ENCODE results near the gene BRINP1.
A peak's percentile ranks its signal among the peaks of the same experiment; 100 is the strongest.

- peak in 1 of 2 experiments; percentile 32; a peak in 2 of 4 replicates for TF ChIP-seq CTCF (conservative IDR thresholded peaks at IDR 0.05; ENCODE audit: low read depth in 2 of 2)
- no peak for TF ChIP-seq EZH2 (IDR thresholded peaks at IDR 0.05; ENCODE audit: low read depth, unreplicated experiment)
- no peak for TF ChIP-seq POLR2AphosphoS5 (IDR thresholded peaks at IDR 0.05; ENCODE audit: low read depth)
- no peak for TF ChIP-seq EZH2phosphoT487 (IDR thresholded peaks at IDR 0.05; ENCODE audit: unreplicated experiment)
- no peak for TF ChIP-seq CREB1 (CRISPR knock-in tag; IDR thresholded peaks at IDR 0.05; ENCODE audit: low read depth)
- no peak for TF ChIP-seq NANOG (IDR thresholded peaks at IDR 0.05; ENCODE audit: borderline replicate concordance)
- TF ChIP-seq REST (IDR thresholded peaks at IDR 0.05; ENCODE audit: unreplicated experiment): no peak
- TF ChIP-seq ETS1 (IDR thresholded peaks at IDR 0.05): no peak
Observed at GRCh38 chr9:119357336-119358096, 11.7 kb downstream of the BRINP1 start.
